ENCODE data around the gene PLEK. TPM values are rescaled to one million over a fixed set of nuclear protein-coding genes. Genes with fewer than 3 reads are reported as not detected.
A peak's percentile ranks its signal among the peaks of the same experiment; 100 is the strongest.
"Not testable (repeated sequence)": the region's sequence is repeated elsewhere in the genome, so short reads cannot be mapped to it uniquely, and the experiment has no call there.

The PLEK gene
- polyA plus RNA-seq, 4 donors = 2.5 to 6.6 (median 5.3) TPM

DNA sequence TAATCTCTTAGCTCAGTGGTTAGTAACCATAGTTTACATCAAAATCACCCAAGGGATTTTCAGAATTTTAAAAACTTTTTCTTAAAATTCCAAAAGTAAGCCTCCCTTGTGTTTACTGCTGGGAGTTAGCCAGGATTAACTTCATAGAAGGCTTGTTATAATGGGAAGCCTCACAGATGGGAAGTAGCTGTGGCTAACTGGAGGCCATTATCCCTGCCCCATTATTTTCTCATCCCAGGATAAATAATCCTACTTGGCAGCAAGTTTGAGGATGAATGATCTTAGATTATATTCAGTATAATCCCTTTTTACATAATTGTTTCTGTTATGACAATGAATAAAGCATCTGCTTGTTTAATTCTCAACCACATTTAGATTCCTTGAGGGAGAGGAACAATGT lies 25.5 kb downstream of the PLEK start:
- Histone ChIP-seq H3K27me3 (ENCODE audit: control insufficient read depth in 3 of 3, insufficient read depth in 3 of 3, low read length in 3 of 3) (peaks cover 0 to 4% (median 0%) of the 10 kb centered on the region in 3 donors), H3K4me3 (ENCODE audit: low read depth in 1 of 3, low read length in 3 of 3) (no peak overlapping the region), H3K9me3 (ENCODE audit: control insufficient read depth in 2 of 2, insufficient read depth in 1 of 2, low read depth in 1 of 2, low read length in 1 of 2) (no peaks in the 10 kb centered on the region), H3K4me1 (ENCODE audit: control insufficient read depth in 3 of 3, insufficient read depth in 2 of 3, low read depth in 1 of 3, low read length in 2 of 3) (no peaks in the 10 kb centered on the region), H3K27ac (ENCODE audit: low read depth in 1 of 3, low read length in 2 of 3) (no peak overlapping the region), H3K36me3 (ENCODE audit: control insufficient read depth in 3 of 3, insufficient read depth in 2 of 3, low read depth in 1 of 3, low read length in 3 of 3) (no peaks in the 10 kb centered on the region)
- no peak for DNase-seq
- no peak for FAIRE-seq

DNA sequence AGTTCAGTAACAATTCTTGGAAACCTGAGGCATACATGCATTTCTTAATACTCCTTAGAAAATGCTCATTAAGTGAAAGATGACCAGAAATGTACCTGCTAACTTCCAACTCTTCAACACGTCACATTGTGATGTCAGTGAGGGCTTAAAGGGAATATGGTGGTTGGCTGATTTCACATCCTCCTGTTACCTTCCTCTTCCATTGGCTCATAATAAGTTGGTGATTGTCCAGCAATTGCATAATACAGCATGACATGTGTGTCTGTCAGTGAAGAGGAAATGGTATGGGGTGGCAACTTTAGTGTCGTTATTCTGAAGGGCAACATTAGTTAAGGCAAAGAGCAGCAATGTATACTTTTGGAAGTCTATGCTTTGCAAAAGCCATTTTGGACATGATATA lies 26.0 kb downstream of the PLEK start:
- Histone ChIP-seq H3K4me1 (ENCODE audit: control insufficient read depth in 3 of 3, insufficient read depth in 2 of 3, low read depth in 1 of 3, low read length in 2 of 3) (no peaks in the 10 kb centered on the region), H3K9me3 (ENCODE audit: control insufficient read depth in 2 of 2, insufficient read depth in 1 of 2, low read depth in 1 of 2, low read length in 1 of 2) (no peaks in the 10 kb centered on the region), H3K36me3 (ENCODE audit: control insufficient read depth in 3 of 3, insufficient read depth in 2 of 3, low read depth in 1 of 3, low read length in 3 of 3) (no peaks in the 10 kb centered on the region), H3K4me3 (ENCODE audit: low read depth in 1 of 3, low read length in 3 of 3) (no peak overlapping the region), H3K27me3 (ENCODE audit: control insufficient read depth in 3 of 3, insufficient read depth in 3 of 3, low read length in 3 of 3) (peaks cover 0 to 4% (median 0%) of the 10 kb centered on the region in 3 donors), H3K27ac (ENCODE audit: low read depth in 1 of 3, low read length in 2 of 3) (no peak overlapping the region)
- no peak for FAIRE-seq
- DNase-seq = no peak
- 58 to 77% (median 68%) methylated on average over 2 of the region's 2 CpGs for WGBS, 3 donors

DNA sequence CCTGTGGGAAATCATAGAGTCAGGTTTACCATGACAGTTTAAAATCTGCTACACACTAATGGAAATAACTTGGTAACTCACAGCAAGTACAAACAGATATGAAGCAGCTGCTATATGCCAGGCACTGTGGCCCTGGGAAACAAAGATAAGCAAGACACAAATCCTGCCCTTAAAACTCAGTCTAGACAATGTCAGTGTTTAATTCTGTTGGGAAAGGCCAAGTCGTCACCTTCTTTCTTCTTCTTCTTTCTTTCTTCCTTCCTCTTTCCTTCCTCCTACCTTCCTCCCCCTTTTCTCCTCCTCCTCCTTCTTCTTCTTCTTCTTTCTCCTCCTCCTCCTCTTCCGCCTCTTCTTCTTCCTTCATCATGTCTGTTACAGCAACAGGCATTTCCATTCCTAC lies 26.8 kb downstream of the PLEK start:
- no peak overlapping the region for H3K4me3 ChIP-seq (ENCODE audit: low read depth in 1 of 3, low read length in 3 of 3)

DNA sequence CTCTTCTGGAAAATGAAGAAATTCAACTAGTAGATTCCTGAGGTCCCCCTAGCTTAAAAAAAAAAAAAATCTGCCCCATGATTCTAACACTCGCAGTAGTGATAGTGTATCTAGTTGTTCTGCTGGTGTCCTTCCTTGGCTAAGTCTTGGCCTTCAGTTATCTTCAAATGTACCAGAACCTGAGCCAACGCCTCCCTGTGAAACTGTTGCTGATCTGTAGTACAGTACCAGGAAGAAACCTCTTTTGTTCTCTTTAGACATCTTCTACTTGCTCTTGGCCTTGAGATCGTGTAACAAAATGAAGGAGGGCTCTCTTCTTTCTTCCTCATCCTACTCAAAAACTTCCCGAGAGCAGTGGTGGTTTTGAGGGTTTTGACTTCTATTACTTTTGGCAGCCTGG lies 31.0 kb downstream of the PLEK start:
- no peak overlapping the region for H3K4me3 ChIP-seq (ENCODE audit: low read depth in 1 of 3, low read length in 3 of 3)
- no peaks in the 10 kb centered on the region for H3K9me3 ChIP-seq (ENCODE audit: control insufficient read depth in 2 of 2, insufficient read depth in 1 of 2, low read depth in 1 of 2, low read length in 1 of 2)
- no peaks in the 10 kb centered on the region for H3K36me3 ChIP-seq (ENCODE audit: control insufficient read depth in 3 of 3, insufficient read depth in 2 of 3, low read depth in 1 of 3, low read length in 3 of 3)
- H3K4me1 ChIP-seq (ENCODE audit: control insufficient read depth in 3 of 3, insufficient read depth in 2 of 3, low read depth in 1 of 3, low read length in 2 of 3) = no peaks in the 10 kb centered on the region
- DNase-seq (no peak), FAIRE-seq (no peak)
- H3K27me3 ChIP-seq (ENCODE audit: control insufficient read depth in 3 of 3, insufficient read depth in 3 of 3, low read length in 3 of 3) = no peaks in the 10 kb centered on the region
- WGBS, 3 donors = 77 to 87% (median 78%) methylated on average over 4 of the region's 4 CpGs
- H3K27ac ChIP-seq (ENCODE audit: low read depth in 1 of 3, low read length in 2 of 3) = no peak overlapping the region

More for the DNA sequence above, 26.8 kb downstream of the PLEK start:
- no peaks in the 10 kb centered on the region for H3K27me3 ChIP-seq (ENCODE audit: control insufficient read depth in 3 of 3, insufficient read depth in 3 of 3, low read length in 3 of 3)
- H3K27ac ChIP-seq (ENCODE audit: low read depth in 1 of 3, low read length in 2 of 3) = no peak overlapping the region
- no peaks in the 10 kb centered on the region for H3K4me1 ChIP-seq (ENCODE audit: control insufficient read depth in 3 of 3, insufficient read depth in 2 of 3, low read depth in 1 of 3, low read length in 2 of 3)
- no peaks in the 10 kb centered on the region for H3K36me3 ChIP-seq (ENCODE audit: control insufficient read depth in 3 of 3, insufficient read depth in 2 of 3, low read depth in 1 of 3, low read length in 3 of 3)
- no peaks in the 10 kb centered on the region for H3K9me3 ChIP-seq (ENCODE audit: control insufficient read depth in 2 of 2, insufficient read depth in 1 of 2, low read depth in 1 of 2, low read length in 1 of 2)
- FAIRE-seq = no peak
- 78 to 84% (median 81%) methylated on average over 2 of the region's 2 CpGs for WGBS, 3 donors
- no peak for DNase-seq

DNA sequence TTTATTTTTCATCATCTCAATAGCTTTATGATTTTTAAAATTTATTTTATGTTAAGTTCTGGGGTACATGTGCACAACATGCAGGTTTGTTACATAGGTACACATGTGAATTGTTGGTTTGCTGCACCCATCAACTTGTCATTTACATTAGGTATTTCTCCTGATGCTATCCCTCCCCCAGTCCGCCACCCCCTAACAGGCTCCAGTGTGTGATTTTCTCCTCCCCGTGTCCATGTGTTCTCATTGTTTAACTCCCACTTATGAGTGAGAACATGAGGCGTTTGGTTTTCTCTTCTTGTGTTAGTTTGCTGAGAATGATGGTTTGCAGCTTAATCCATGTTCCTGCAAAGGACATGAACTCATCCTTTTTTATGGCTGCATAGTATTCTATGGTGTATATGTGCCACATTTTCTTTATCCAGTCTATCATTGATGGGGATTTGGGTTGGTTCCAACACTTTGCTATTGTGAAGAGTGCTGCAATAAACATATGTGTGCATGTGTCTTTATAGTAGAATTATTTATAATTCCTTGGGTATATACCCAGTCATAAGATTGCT lies 32.7 kb downstream of the PLEK start:
- DNase-seq; H3K27me3 ChIP-seq (ENCODE audit: control insufficient read depth in 3 of 3, insufficient read depth in 3 of 3, low read length in 3 of 3); H3K9me3 ChIP-seq (ENCODE audit: control insufficient read depth in 2 of 2, insufficient read depth in 1 of 2, low read depth in 1 of 2, low read length in 1 of 2); H3K36me3 ChIP-seq (ENCODE audit: control insufficient read depth in 3 of 3, insufficient read depth in 2 of 3, low read depth in 1 of 3, low read length in 3 of 3); H3K4me3 ChIP-seq (ENCODE audit: low read depth in 1 of 3, low read length in 3 of 3); H3K27ac ChIP-seq (ENCODE audit: low read depth in 1 of 3, low read length in 2 of 3); H3K4me1 ChIP-seq (ENCODE audit: control insufficient read depth in 3 of 3, insufficient read depth in 2 of 3, low read depth in 1 of 3, low read length in 2 of 3); FAIRE-seq: not testable (repeated sequence)
- 95 to 100% (median 95%) methylated on average over 3 of the region's 3 CpGs for WGBS, 3 donors

DNA sequence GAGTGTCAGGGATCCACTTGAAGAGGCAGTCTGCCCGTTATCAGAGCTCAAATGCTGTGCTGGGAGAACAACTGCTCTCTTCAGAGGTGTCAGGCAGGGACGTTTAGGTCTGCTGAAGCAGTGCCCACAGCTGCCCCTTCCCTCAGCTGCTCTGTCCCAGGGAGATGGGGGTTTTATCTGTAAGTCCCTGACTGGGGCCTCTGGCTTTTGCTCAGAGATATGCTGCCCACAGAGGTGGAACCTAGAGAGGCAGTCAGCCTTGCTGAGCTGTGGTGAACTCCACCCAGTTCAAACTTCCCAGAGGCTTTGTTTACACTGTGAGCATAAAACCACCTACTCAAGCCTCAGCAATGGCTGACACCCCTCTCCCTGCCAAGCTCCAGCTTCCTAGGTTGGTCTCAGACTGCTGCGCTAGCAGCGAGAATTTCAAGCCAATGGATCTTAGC lies 38.1 kb downstream of the PLEK start:
- H3K4me1 ChIP-seq (ENCODE audit: control insufficient read depth in 3 of 3, insufficient read depth in 2 of 3, low read depth in 1 of 3, low read length in 2 of 3) = no peaks in the 10 kb centered on the region
- no peak overlapping the region for H3K27ac ChIP-seq (ENCODE audit: low read depth in 1 of 3, low read length in 2 of 3)
- H3K36me3 ChIP-seq (ENCODE audit: control insufficient read depth in 3 of 3, insufficient read depth in 2 of 3, low read depth in 1 of 3, low read length in 3 of 3) = no peaks in the 10 kb centered on the region
- no peaks in the 10 kb centered on the region for H3K27me3 ChIP-seq (ENCODE audit: control insufficient read depth in 3 of 3, insufficient read depth in 3 of 3, low read length in 3 of 3)
- WGBS, 3 donors = 52 to 66% (median 57%) methylated on average over 4 of the region's 4 CpGs
- H3K4me3 ChIP-seq (ENCODE audit: low read depth in 1 of 3, low read length in 3 of 3) = no peak overlapping the region
- FAIRE-seq (no peak), DNase-seq (peak in 1 of 2 donors; percentile 7)
- no peaks in the 10 kb centered on the region for H3K9me3 ChIP-seq (ENCODE audit: control insufficient read depth in 2 of 2, insufficient read depth in 1 of 2, low read depth in 1 of 2, low read length in 1 of 2)

DNA sequence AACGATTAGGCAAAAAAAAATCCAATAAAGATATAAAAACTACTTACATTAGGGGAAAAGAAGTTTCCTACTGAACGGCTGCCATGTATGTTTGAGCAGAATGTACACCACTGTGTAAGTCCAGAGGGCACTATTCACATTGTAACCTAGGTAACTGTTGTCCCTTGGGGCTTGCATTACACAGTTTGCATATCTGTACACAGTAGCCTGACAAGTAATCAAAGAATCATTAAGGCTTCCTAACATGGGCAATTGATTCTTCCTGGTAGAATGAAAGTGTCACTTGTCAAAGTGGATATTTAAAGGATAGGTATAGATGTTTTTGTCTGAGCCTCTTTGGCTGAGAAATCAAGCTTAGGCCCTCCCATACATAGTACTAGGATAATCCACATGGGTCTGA lies 39.1 kb downstream of the PLEK start:
- FAIRE-seq = no peak
- H3K27me3 ChIP-seq (ENCODE audit: control insufficient read depth in 3 of 3, insufficient read depth in 3 of 3, low read length in 3 of 3) = no peaks in the 10 kb centered on the region
- no peak overlapping the region for H3K4me3 ChIP-seq (ENCODE audit: low read depth in 1 of 3, low read length in 3 of 3)
- H3K36me3 ChIP-seq (ENCODE audit: control insufficient read depth in 3 of 3, insufficient read depth in 2 of 3, low read depth in 1 of 3, low read length in 3 of 3) = no peaks in the 10 kb centered on the region
- no peaks in the 10 kb centered on the region for H3K9me3 ChIP-seq (ENCODE audit: control insufficient read depth in 2 of 2, insufficient read depth in 1 of 2, low read depth in 1 of 2, low read length in 1 of 2)
- H3K27ac ChIP-seq (ENCODE audit: low read depth in 1 of 3, low read length in 2 of 3) = no peak overlapping the region
- no peaks in the 10 kb centered on the region for H3K4me1 ChIP-seq (ENCODE audit: control insufficient read depth in 3 of 3, insufficient read depth in 2 of 3, low read depth in 1 of 3, low read length in 2 of 3)
- 47 to 58% (median 52%) methylated on average over 2 of the region's 2 CpGs for WGBS, 3 donors
- no peak for DNase-seq

DNA sequence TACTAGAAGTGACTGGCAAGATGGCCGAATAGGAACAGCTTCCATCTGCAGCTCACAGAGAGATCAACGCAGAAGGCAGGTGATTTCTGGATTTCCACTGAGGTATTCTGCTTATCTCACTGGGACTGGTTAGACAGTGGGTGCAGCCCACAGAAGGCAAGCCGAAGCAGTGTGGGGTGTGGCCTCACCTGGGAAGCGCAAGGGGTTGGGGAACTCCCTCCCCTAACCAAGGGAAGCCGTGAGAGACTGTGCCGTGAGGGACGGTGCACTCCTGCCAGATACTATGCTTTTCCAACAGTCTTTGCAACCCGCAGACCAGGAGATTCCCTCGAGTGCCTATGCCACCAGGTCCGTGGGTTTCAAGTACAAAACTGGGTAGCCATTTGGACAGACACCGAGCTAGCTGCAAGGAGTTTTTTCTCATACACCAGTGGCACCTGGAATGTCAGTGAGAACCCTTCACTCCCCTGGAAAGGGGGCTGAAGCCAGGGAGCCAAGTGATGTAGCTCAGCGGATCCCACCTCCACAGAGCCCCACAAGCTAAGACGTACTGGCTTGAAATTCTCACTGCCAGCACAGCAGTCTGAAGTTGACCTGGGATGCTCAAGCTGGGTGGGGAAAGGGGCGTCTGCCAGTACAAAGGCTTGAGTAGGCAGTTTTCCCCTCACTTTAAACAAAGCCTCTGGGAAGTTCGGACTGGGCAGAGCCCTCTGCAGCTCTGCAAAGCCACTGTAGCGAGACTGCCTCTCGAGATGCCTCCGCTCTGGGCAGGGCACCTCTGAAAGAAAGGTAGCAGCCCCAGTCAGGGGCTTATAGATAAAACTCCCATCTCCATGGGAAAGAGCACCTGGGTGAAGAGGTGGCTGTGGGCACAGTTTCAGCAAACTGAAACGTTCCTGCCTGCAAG lies 40.1 kb downstream of the PLEK start:
- Histone ChIP-seq H3K36me3 (ENCODE audit: control insufficient read depth in 3 of 3, insufficient read depth in 2 of 3, low read depth in 1 of 3, low read length in 3 of 3) (no peaks in the 10 kb centered on the region), H3K9me3 (ENCODE audit: control insufficient read depth in 2 of 2, insufficient read depth in 1 of 2, low read depth in 1 of 2, low read length in 1 of 2) (no peaks in the 10 kb centered on the region), H3K27me3 (ENCODE audit: control insufficient read depth in 3 of 3, insufficient read depth in 3 of 3, low read length in 3 of 3) (no peaks in the 10 kb centered on the region), H3K4me3 (ENCODE audit: low read depth in 1 of 3, low read length in 3 of 3) (no peak overlapping the region), H3K27ac (ENCODE audit: low read depth in 1 of 3, low read length in 2 of 3) (no peak overlapping the region), H3K4me1 (ENCODE audit: control insufficient read depth in 3 of 3, insufficient read depth in 2 of 3, low read depth in 1 of 3, low read length in 2 of 3) (no peaks in the 10 kb centered on the region)
- FAIRE-seq (no peak), DNase-seq (no peak)
- 65 to 73% (median 67%) methylated on average over 19 of the region's 19 CpGs for WGBS, 3 donors
